ENCODE results near the gene EYS. TPM values are rescaled to one million over a fixed set of nuclear protein-coding genes. Genes with fewer than 3 reads are reported as not detected.

EYS gene
- total RNA-seq, 3 donors from 2014 or later: 1.3 to 2.9 TPM; not detected in 1

GRCh38 chr6:64782877-64783276 is 924.1 kb downstream of the EYS start:
- intact Hi-C loops (cut with DNase I; ENCODE audit: low total_unique reads): no loop called here
- TF ChIP-seq POLR2A (IDR thresholded peaks at IDR 0.05): no peak
- TF ChIP-seq, protein P1, sequence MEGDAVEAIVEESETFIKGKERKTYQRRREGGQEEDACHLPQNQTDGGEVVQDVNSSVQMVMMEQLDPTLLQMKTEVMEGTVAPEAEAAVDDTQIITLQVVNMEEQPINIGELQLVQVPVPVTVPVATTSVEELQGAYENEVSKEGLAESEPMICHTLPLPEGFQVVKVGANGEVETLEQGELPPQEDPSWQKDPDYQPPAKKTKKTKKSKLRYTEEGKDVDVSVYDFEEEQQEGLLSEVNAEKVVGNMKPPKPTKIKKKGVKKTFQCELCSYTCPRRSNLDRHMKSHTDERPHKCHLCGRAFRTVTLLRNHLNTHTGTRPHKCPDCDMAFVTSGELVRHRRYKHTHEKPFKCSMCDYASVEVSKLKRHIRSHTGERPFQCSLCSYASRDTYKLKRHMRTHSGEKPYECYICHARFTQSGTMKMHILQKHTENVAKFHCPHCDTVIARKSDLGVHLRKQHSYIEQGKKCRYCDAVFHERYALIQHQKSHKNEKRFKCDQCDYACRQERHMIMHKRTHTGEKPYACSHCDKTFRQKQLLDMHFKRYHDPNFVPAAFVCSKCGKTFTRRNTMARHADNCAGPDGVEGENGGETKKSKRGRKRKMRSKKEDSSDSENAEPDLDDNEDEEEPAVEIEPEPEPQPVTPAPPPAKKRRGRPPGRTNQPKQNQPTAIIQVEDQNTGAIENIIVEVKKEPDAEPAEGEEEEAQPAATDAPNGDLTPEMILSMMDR (IDR thresholded peaks at IDR 0.05): no peak
- TF ChIP-seq POLR2AphosphoS5 (IDR thresholded peaks at IDR 0.05): no peak
- DNase-seq (ENCODE audit: low spot score in 2 of 2): no peak

GRCh38 chr6:64777941-64778785 is 928.9 kb downstream of the EYS start:
- TF ChIP-seq POLR2AphosphoS5 (IDR thresholded peaks at IDR 0.05) (no peak), POLR2A (IDR thresholded peaks at IDR 0.05) (no peak)
- TF ChIP-seq, protein P1 (IDR thresholded peaks at IDR 0.05): no peak
- no peak overlapping the region for H3K27ac ChIP-seq
- no peak overlapping the region for H3K4me3 ChIP-seq
- no peaks in the 10 kb centered on the region for H3K36me3 ChIP-seq
- intact Hi-C loops (cut with DNase I; ENCODE audit: low total_unique reads): no loop called here
- DNase-seq (ENCODE audit: low spot score in 2 of 2): no peak
- no peaks in the 10 kb centered on the region for H3K4me1 ChIP-seq
- H3K9me3 ChIP-seq: no peaks in the 10 kb centered on the region
- H3K27me3 ChIP-seq: no peaks in the 10 kb centered on the region

More at GRCh38 chr6:64782877-64783276, 924.1 kb downstream of the EYS start:
- Histone ChIP-seq H3K36me3 (no peaks in the 10 kb centered on the region), H3K27ac (no peak overlapping the region), H3K9me3 (no peaks in the 10 kb centered on the region), H3K27me3 (no peaks in the 10 kb centered on the region), H3K4me1 (no peaks in the 10 kb centered on the region), H3K4me3 (no peak overlapping the region)

- Histone ChIP-seq H3K27me3 (no peaks in the 10 kb centered on the region), H3K4me1 (no peaks in the 10 kb centered on the region), H3K4me3 (no peak overlapping the region), H3K27ac (no peak overlapping the region), H3K36me3 (no peaks in the 10 kb centered on the region), H3K9me3 (no peaks in the 10 kb centered on the region)
- no peak for TF ChIP-seq POLR2AphosphoS5 (IDR thresholded peaks at IDR 0.05)
- TF ChIP-seq, protein P1 (IDR thresholded peaks at IDR 0.05): no peak
- no peak for TF ChIP-seq POLR2A (IDR thresholded peaks at IDR 0.05)
- intact Hi-C loops (cut with DNase I; ENCODE audit: low total_unique reads): no loop called here
- no peak for DNase-seq (ENCODE audit: low spot score in 2 of 2)
Measured at GRCh38 chr6:64776359-64776758, 930.7 kb downstream of the EYS start.

GRCh38 chr6:64774881-64775280 is 932.1 kb downstream of the EYS start:
- Histone ChIP-seq H3K9me3 (no peaks in the 10 kb centered on the region), H3K27ac (no peak overlapping the region), H3K4me3 (no peak overlapping the region), H3K4me1 (no peaks in the 10 kb centered on the region), H3K27me3 (no peaks in the 10 kb centered on the region), H3K36me3 (no peaks in the 10 kb centered on the region)
- no peak for TF ChIP-seq POLR2AphosphoS5 (IDR thresholded peaks at IDR 0.05)
- TF ChIP-seq, protein P1 (IDR thresholded peaks at IDR 0.05): no peak
- TF ChIP-seq POLR2A (IDR thresholded peaks at IDR 0.05): no peak
- intact Hi-C loops (cut with DNase I; ENCODE audit: low total_unique reads): no loop called here
- no peak for DNase-seq (ENCODE audit: low spot score in 2 of 2)

- Histone ChIP-seq H3K4me3 (no peak overlapping the region), H3K36me3 (no peaks in the 10 kb centered on the region), H3K4me1 (no peaks in the 10 kb centered on the region), H3K27ac (no peak overlapping the region), H3K9me3 (no peaks in the 10 kb centered on the region), H3K27me3 (no peaks in the 10 kb centered on the region)
- intact Hi-C loops (cut with DNase I; ENCODE audit: low total_unique reads): no loop called here
- no peak for DNase-seq (ENCODE audit: low spot score in 2 of 2)
- TF ChIP-seq, protein P1 (IDR thresholded peaks at IDR 0.05): no peak
Measured at GRCh38 chr6:64750910-64751309, 956.1 kb downstream of the EYS start.

All from breast epithelium (tissue), 4 donors.